Transverse colon (tissue), 4 donors: ENCODE results near the gene WDR64.

ENCODE experiments used
- CTCF ChIP-seq, 5 experiments: fragments of 200-600 bp in 3 of 5; fragments of 450-650 bp in 2 of 5; sonication (generic) in 3 of 5; IDR thresholded peaks; 1 replicate in 2 of 5; 2 replicates in 3 of 5; pipeline ENCODE4 v1.5.1; 2016 to 2017; ENCODE audit warnings: antibody characterized with exemption in 5 of 5, inconsistent platforms in 3 of 5, mild to moderate bottlenecking in 2 of 5, moderate library complexity in 1 of 5
- POLR2A ChIP-seq: fragments of 450-650 bp; IDR thresholded peaks from one replicate; pipeline ENCODE4 v1.6.1; 2016; ENCODE audit warnings: antibody characterized with exemption, mild to moderate bottlenecking, moderate library complexity
- POLR2AphosphoS5 ChIP-seq, 3 donors: sonication (generic); formaldehyde crosslinking; IDR thresholded peaks; one replicate each; pipeline ENCODE4 v1.6.1; 2016; ENCODE audit warnings: antibody characterized with exemption in 3 of 3

DNA sequence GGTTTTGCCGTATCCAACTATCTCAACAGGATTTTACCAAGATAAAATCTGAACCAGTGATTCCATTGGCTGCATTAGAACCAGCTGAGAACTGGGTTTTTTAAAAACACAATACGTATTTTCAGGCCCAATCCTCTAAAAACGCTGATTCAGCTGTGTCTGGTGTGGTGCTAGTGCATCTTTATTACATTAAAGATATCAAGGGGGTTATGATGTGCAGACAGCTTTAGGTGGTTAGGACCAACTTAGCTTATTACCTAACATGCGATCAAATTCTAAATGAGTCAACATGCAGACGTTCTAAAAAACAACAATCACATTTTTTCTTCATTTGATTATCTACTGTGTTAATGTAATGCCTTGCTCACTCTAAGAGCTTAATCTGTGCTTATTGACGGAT lies 163.9 kb downstream of the WDR64 start:
- TF ChIP-seq POLR2AphosphoS5 (IDR thresholded peaks at IDR 0.05) (no peak), CTCF (IDR thresholded peaks at IDR 0.05) (no peak), POLR2A (no peak)
